Measurements from ENCODE around the gene PLEKHA8. TPM values are rescaled to one million over a fixed set of nuclear protein-coding genes. Genes with fewer than 3 reads are reported as not detected.
A peak's percentile ranks its signal among the peaks of the same experiment; 100 is the strongest.

The PLEKHA8 gene
- total RNA-seq, 4 donors from 2014 or later: 6.1 to 24.4 (median 11.5) TPM

DNA sequence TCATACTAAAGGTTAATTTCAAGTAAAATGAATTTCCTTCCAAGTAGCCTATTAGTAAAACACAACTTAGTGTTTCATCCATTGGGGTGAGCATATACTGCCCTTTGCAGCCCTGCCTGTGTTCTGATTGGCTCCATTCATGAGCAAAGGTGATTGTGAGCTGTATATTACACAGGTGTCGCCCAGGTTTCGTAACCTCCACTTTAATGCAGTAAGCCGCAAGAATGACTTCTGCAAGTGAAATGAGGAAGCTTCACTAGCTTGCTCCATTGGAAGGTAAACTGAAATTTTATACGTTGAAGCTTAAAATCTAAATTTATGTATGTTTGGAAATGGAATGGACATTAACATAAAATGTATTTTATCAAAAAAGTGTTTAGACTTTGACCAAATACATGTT, 131.0 kb downstream of the PLEKHA8 start:
- no peak for TF ChIP-seq POLR2A (IDR thresholded peaks at IDR 0.05)
- TF ChIP-seq, protein P1, sequence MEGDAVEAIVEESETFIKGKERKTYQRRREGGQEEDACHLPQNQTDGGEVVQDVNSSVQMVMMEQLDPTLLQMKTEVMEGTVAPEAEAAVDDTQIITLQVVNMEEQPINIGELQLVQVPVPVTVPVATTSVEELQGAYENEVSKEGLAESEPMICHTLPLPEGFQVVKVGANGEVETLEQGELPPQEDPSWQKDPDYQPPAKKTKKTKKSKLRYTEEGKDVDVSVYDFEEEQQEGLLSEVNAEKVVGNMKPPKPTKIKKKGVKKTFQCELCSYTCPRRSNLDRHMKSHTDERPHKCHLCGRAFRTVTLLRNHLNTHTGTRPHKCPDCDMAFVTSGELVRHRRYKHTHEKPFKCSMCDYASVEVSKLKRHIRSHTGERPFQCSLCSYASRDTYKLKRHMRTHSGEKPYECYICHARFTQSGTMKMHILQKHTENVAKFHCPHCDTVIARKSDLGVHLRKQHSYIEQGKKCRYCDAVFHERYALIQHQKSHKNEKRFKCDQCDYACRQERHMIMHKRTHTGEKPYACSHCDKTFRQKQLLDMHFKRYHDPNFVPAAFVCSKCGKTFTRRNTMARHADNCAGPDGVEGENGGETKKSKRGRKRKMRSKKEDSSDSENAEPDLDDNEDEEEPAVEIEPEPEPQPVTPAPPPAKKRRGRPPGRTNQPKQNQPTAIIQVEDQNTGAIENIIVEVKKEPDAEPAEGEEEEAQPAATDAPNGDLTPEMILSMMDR (IDR thresholded peaks at IDR 0.05): no peak

DNA sequence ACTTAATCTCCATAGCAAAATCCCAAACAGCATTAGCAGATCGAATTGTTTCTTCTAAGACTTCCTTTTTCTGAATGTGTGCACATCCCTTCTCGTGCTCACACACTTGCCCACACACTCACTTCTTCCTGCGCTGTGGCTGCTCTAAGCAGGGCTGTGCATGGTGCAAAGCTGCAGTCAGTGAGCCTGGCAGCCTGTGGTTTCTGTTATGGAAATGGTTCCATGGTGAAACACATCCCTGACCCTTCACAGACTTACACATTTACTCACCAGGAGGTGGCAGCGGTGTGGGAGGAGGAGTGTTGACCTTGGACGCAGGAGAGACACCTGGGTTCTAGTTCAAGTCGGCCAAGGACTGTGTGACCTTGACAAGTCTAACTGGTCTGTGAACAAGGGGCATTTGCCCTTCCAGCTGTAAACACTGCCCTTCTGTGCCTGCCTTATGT, 131.5 kb downstream of the PLEKHA8 start:
- no peak overlapping the region for H3K27ac ChIP-seq
- H3K9me3 ChIP-seq: no peaks in the 10 kb centered on the region
- H3K27me3 ChIP-seq: no peaks in the 10 kb centered on the region
- TF ChIP-seq, protein P1 (IDR thresholded peaks at IDR 0.05): no peak
- TF ChIP-seq POLR2A (IDR thresholded peaks at IDR 0.05): no peak
- intact Hi-C loops (cut with DNase I; ENCODE audit: low total_unique reads): no loop called here
- no peaks in the 10 kb centered on the region for H3K36me3 ChIP-seq
- no peak for DNase-seq
- no peak overlapping the region for H3K4me3 ChIP-seq
- no peaks in the 10 kb centered on the region for H3K4me1 ChIP-seq

More for the DNA sequence above, 131.0 kb downstream of the PLEKHA8 start:
- H3K27ac ChIP-seq: no peak overlapping the region
- no peaks in the 10 kb centered on the region for H3K27me3 ChIP-seq
- H3K9me3 ChIP-seq: no peaks in the 10 kb centered on the region
- intact Hi-C loops (cut with DNase I; ENCODE audit: low total_unique reads): no loop called here
- H3K4me3 ChIP-seq: no peak overlapping the region
- H3K36me3 ChIP-seq: no peaks in the 10 kb centered on the region
- no peaks in the 10 kb centered on the region for H3K4me1 ChIP-seq
- DNase-seq: no peak

DNA sequence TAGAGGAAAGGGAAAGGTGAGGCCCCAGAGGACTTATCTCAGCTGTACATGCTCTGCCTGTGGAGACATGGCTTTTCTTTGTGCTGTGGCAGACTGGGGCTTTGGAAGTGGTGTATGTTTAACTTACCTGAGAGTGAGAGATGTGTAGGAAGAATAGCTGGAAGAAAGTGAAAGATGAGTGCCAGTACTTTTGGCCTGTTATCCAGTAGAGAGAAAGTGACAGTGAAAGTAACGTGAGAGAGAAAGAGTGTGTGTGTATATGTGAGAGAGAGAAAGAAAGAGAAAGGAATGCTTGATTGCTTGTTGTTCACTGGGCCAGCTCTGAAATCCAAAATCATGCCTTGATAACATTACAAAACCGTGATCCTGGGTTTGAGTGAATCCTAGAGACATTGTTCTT, 132.1 kb downstream of the PLEKHA8 start:
- Histone ChIP-seq H3K4me3 (no peak overlapping the region), H3K9me3 (no peaks in the 10 kb centered on the region), H3K4me1 (no peaks in the 10 kb centered on the region), H3K27me3 (no peaks in the 10 kb centered on the region), H3K27ac (no peak overlapping the region), H3K36me3 (no peaks in the 10 kb centered on the region)
- no peak for DNase-seq
- intact Hi-C loops (cut with DNase I; ENCODE audit: low total_unique reads): no loop called here
- TF ChIP-seq, protein P1 (IDR thresholded peaks at IDR 0.05): no peak
- TF ChIP-seq POLR2A (IDR thresholded peaks at IDR 0.05): no peak

DNA sequence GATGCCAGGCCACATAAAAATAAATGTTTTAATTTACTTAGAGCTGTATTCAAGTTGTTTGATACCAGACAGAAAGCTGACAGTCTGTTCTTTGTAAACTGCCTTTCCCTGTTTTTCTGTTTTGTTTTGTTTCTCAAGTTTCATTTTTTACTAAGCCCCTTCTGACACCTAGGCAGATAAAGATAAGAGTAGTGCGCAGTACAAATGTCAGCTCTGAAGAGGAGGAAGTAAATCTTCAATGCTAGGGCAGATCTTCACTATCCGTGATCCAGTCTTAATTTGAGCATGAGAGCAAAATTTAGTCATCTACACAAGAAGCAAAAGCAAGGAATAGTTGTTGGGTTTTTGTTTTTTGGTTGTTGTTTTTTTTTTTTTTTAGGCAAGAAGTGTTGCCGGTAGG, 133.9 kb downstream of the PLEKHA8 start:
- no peak for DNase-seq
- TF ChIP-seq POLR2A (IDR thresholded peaks at IDR 0.05): no peak
- TF ChIP-seq, protein P1 (IDR thresholded peaks at IDR 0.05): no peak
- no peaks in the 10 kb centered on the region for H3K27me3 ChIP-seq
- H3K36me3 ChIP-seq: no peaks in the 10 kb centered on the region
- H3K27ac ChIP-seq: peak overlapping the region in 1 of 2 donors; percentile 11
- no peaks in the 10 kb centered on the region for H3K4me1 ChIP-seq
- no peak overlapping the region for H3K4me3 ChIP-seq
- intact Hi-C loops (cut with DNase I; ENCODE audit: low total_unique reads): no loop called here
- no peaks in the 10 kb centered on the region for H3K9me3 ChIP-seq

DNA sequence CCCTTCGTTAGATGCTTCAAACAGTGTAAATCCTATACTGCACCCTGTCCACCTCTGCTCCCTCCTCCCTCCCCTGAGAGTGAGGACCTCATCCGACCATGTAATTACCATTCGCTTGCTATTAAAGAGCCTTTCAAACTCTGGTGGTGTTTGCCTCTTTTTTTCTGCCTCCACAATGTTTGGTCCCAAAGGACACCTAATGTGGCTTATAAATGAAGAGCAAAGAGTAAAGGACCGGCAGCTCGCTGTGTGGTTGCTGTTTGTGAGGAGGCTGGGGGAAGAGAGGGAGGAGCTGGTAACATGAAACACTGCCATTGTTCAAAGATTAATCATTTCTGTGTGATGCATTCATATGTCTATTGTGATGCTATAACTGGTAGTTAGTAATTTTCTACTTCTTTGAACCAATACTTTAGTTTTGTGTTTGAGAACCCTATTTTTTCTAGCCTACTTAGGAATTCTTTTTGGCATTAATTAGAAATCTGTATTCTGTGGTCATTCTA, 134.5 kb downstream of the PLEKHA8 start:
- Histone ChIP-seq H3K27me3 (no peaks in the 10 kb centered on the region), H3K4me1 (no peaks in the 10 kb centered on the region), H3K9me3 (no peaks in the 10 kb centered on the region), H3K27ac (peak overlapping the region in 1 of 2 donors; percentile 11), H3K36me3 (no peaks in the 10 kb centered on the region), H3K4me3 (no peak overlapping the region)
- DNase-seq: no peak
- intact Hi-C loops (cut with DNase I; ENCODE audit: low total_unique reads): no loop called here
- TF ChIP-seq, protein P1 (IDR thresholded peaks at IDR 0.05): no peak
- TF ChIP-seq POLR2A (IDR thresholded peaks at IDR 0.05): no peak
